Activated naive CD4-positive, alpha-beta T cell treated with anti-CD3 and anti-CD28 coated beads for 36 hours (primary cell): ENCODE results near the gene UGT2A3. TPM values are rescaled to one million over a fixed set of nuclear protein-coding genes. Genes with fewer than 3 reads are reported as not detected.
"Not testable (repeated sequence)": the region's sequence is repeated elsewhere in the genome, so short reads cannot be mapped to it uniquely, and the experiment has no call there.

Experiments used
- CTCF ChIA-PET: fragments of 350-600 bp; sonication (Branson Sonifier 250); formaldehyde crosslinking; loops from one replicate; lab custom pipeline; 2021; ENCODE audit warnings: antibody characterized with exemption; lab: Charles Lee
- DNase-seq: peaks from one replicate; pipeline ENCODE4 v3.0.0-alpha.2; 2020
- H3K27ac Mint-ChIP-seq: one replicate; pipeline ENCODE4 v1.8.0; 2021; ENCODE audit warnings: mild to moderate bottlenecking, mixed read lengths
- H3K27me3 Mint-ChIP-seq: one replicate; pipeline ENCODE4 v1.8.0; 2021; ENCODE audit warnings: low read depth, mixed read lengths
- H3K36me3 Mint-ChIP-seq: one replicate; pipeline ENCODE4 v1.8.0; 2021; ENCODE audit warnings: low read depth, mixed read lengths
- H3K4me1 Mint-ChIP-seq: one replicate; pipeline ENCODE4 v1.8.0; 2021; ENCODE audit warnings: low read depth, mixed read lengths
- H3K4me3 Mint-ChIP-seq: one replicate; pipeline ENCODE4 v1.8.0; 2021; ENCODE audit warnings: mild to moderate bottlenecking, moderate library complexity, mixed read lengths
- H3K9me3 Mint-ChIP-seq: one replicate; pipeline ENCODE4 v1.8.0; 2021; ENCODE audit warnings: mixed read lengths
- intact Hi-C: fragments of 100-400 bp; cut with micrococcal nuclease; formaldehyde crosslinking; loops from one replicate; pipeline ENCODE4 v1.15.1; 2023
- total RNA-seq, 2 experiments: library from RNA; stranded (reverse); gene quantifications; one replicate each; pipeline ENCODE4 v1.2.3, GENCODE V29; 2021

Gene UGT2A3
- total RNA-seq, 2 experiments from 2014 or later: not detected

DNA sequence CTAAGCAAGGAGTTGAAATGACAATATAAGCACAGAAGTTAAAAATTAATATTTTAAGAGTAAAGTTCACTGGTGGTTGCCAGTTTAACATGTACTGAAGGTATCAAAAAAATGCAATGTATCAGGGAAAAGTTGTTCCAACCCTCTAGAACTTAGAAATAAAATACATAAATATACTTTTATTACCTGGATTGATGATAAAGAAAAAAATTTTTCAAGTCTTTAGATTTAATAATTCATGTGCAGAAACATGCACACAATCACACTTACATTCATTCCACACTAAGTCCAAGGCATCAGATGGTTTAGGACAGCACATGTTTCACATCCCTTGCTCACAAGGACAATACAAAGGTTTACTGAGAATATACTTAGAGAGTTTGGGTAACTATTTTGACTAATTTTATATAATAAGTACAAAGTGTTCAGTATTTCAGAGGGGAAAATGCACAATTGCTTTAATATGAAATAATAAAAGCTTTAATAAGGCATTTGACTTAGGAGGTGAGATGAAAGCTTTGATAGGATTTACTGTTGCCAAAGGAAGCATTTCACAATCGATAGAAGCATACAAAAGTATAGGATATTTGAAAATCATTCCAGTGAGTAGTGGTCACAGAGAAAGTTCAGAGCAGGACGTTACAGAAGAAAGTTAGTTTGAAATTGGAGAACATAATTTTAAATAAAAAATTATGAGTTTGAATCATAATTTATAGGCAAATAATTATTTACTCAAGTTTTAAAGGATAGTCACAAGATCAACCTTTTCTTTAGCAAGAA lies 392 bp upstream of the UGT2A3 start:
- no peak for DNase-seq
- H3K4me1 Mint-ChIP-seq: no peaks in the 10 kb centered on the region
- H3K27ac Mint-ChIP-seq: no peak overlapping the region
- H3K4me3 Mint-ChIP-seq: no peak overlapping the region
- no peaks in the 10 kb centered on the region for H3K36me3 Mint-ChIP-seq
- H3K27me3 Mint-ChIP-seq: no peaks in the 10 kb centered on the region
- H3K9me3 Mint-ChIP-seq: no peaks in the 10 kb centered on the region
- intact Hi-C loops: no loop called here
- CTCF ChIA-PET: no interaction called here

DNA sequence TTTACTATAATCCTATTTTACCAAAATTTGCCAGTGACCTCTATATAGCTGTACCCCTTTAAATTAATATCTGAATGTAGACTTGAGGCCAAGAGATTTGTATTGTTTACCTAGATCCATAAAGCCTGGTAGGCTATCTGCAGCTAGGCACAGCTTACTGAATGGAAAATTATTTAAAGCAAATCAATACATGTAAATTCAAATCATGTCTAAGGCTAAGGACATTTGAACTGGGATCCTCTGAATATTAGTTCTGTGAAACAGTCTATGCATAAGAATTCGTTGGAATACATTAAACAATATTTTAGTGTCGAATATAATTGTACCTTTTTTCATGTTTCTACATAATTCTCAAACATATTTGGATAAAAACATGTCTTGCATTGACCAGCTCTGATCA lies 1.6 kb downstream of the UGT2A3 start:
- Mint-ChIP-seq H3K4me3 (no peak overlapping the region), H3K9me3 (no peaks in the 10 kb centered on the region), H3K36me3 (no peaks in the 10 kb centered on the region), H3K27ac (no peak overlapping the region), H3K27me3 (no peaks in the 10 kb centered on the region), H3K4me1 (no peaks in the 10 kb centered on the region)
- intact Hi-C loops: no loop called here
- CTCF ChIA-PET: no interaction called here
- no peak for DNase-seq

DNA sequence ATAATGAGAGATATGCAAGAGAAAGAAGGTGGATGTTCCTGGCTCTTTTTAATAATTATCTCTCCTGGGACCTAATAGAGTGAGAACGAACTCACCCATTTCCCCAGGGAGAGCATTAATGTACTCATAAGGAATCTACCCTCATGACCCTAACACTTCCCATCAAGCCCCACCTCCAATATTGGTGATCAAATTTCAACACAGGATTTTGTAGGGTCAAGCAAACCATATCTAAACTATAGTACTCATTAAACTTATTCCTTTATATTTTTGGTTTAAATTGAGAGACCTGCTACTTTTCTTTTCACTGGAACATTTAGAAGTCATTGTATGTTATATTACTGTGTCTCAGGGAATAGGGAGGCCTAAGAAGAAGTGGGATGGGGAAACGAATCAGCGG lies 2.6 kb downstream of the UGT2A3 start:
- CTCF ChIA-PET: no interaction called here
- intact Hi-C loops: no loop called here
- no peaks in the 10 kb centered on the region for H3K4me1 Mint-ChIP-seq
- no peaks in the 10 kb centered on the region for H3K9me3 Mint-ChIP-seq
- no peak overlapping the region for H3K27ac Mint-ChIP-seq
- H3K27me3 Mint-ChIP-seq: no peaks in the 10 kb centered on the region
- DNase-seq: no peak
- no peak overlapping the region for H3K4me3 Mint-ChIP-seq
- no peaks in the 10 kb centered on the region for H3K36me3 Mint-ChIP-seq

DNA sequence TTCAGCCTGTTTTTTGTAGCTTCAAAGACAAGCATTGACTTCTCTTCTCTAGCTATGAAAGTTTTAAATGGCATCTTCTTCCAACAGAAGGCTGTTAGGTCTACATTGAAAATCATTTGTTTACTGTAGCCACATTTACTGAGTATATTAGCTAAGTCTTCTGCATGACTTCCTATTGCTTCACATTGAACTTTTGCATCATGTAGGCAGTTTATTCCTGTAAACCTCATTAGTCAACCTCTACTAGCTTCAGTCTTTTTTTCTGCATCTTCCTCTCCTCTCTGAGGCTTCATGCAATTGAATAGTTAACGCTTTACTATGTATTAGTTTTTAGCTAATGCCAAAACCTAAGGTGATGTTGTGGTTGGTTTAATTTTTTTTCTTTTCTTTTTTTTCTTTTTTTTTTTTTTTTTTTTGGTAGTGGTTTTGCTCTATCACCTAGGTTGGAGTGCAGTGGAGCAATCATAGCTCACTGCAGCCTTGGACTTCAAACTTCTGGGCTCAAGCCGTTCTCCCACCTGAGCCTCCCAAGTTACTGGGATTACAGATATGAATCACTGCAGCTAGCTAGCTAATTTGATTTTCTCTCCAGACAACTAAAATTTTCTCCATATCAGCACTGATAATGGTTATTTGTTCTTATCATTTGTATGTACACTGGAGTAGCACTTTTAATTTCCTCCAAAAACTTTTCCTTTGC lies 3.4 kb downstream of the UGT2A3 start:
- Mint-ChIP-seq H3K9me3 (no peaks in the 10 kb centered on the region), H3K27ac (no peak overlapping the region), H3K4me1 (no peaks in the 10 kb centered on the region), H3K36me3 (no peaks in the 10 kb centered on the region), H3K4me3 (no peak overlapping the region), H3K27me3 (no peaks in the 10 kb centered on the region)
- intact Hi-C loops: no loop called here
- no peak for DNase-seq
- CTCF ChIA-PET: interaction anchor here (0.6 kb wide), 1 partner anchor 454 kb away, joined by 3 read pairs; no protein-coding TSS in a partner anchor

DNA sequence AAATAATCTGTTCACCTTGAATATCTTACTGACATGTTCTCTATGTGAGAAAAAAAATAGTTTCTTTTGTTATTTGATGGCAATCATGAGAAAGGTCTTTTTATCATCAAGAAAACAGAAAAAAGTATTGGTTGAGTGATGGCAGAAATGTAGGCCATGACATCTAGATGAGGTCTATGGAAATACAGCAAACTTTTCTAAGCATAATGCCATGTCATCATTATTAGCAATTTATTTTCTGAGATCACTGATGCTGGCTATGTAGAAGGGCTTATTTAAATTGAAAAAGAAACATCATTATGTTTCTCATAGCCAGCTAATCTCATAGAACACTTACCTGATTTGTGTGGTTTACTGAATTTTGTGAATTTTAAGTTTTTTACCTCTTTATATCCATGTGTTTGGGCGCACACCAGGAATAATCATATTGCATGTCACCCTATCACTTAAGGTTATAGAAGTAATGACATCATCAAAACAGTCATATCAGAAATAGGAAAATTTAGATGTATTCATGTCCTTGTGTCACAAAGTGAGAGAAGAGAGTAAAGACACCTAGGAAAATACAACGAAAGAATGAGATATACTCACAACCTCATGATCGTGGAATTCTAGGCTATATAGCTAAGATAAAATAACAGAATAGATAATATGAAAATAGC lies 22.4 kb downstream of the UGT2A3 start:
- Mint-ChIP-seq H3K36me3 (no peaks in the 10 kb centered on the region), H3K27ac (no peak overlapping the region), H3K27me3 (no peaks in the 10 kb centered on the region), H3K9me3 (peaks cover 9% of the 10 kb centered on the region), H3K4me3 (no peak overlapping the region), H3K4me1 (no peaks in the 10 kb centered on the region)
- CTCF ChIA-PET: no interaction called here
- intact Hi-C loops: no loop called here
- no peak for DNase-seq

DNA sequence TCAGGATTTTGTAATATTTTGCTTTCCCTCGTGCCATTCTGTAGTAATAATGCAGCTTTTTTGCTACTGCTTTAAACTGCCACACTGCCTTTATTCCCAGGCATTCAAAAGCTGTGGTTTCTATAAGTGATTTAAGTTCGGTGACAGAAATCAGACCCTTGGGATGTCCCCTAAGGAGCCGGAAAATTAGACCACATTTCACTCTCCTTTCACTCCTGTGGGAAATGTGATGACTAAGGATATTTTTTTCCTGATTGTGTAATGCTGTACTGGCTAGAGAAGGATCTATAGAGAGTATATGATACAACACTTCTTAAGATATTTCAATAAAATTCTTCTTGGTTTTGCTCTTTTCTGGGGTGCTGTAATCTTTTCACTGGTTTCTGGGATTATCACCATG lies 24.4 kb downstream of the UGT2A3 start:
- CTCF ChIA-PET: no interaction called here
- no peak for DNase-seq
- H3K36me3 Mint-ChIP-seq: no peaks in the 10 kb centered on the region
- no peaks in the 10 kb centered on the region for H3K27me3 Mint-ChIP-seq
- H3K4me3 Mint-ChIP-seq: no peak overlapping the region
- H3K27ac Mint-ChIP-seq: no peak overlapping the region
- peaks cover 12% of the 10 kb centered on the region for H3K9me3 Mint-ChIP-seq
- no peaks in the 10 kb centered on the region for H3K4me1 Mint-ChIP-seq
- intact Hi-C loops: no loop called here

DNA sequence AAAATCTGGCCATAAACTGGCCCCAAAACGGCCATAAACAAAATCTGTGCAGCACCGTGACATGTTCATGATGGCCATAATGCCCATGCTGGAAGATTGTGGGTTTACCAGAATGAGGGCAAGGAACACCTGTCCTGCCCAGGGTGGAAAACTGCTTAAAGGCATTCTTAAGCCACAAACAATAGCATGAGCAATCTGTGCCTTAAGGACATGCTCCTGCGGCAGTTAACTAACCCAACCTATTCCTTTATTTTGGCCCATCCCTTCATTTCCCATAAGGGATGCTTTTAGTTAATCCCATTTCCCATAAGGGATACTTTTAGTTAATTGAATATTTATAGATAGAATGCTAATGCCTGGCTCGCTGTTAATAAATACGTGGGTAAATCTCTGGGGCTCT lies 29.4 kb downstream of the UGT2A3 start:
- H3K4me3 Mint-ChIP-seq, CTCF ChIA-PET, H3K4me1 Mint-ChIP-seq, H3K27me3 Mint-ChIP-seq, intact Hi-C loops, H3K27ac Mint-ChIP-seq, H3K36me3 Mint-ChIP-seq, DNase-seq: not testable (repeated sequence)
- peaks cover 14% of the 10 kb centered on the region for H3K9me3 Mint-ChIP-seq

DNA sequence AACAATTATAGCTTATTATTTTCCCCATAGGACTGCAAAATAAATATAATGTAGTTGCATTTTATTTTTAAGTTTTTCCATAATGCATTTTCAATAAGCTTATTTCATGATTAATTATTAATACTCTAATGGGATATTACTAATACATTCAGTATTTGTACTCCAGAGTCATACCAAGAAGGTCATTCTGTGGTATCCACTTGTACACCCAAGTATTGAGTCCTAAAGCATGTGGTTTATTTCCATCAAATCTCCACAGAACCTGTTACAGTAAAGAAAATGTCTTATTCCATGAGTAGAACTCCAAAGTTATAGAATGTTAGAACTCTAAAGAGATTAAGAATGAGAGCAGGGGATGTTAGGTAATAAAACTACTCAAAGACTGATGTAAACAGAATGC lies 30.6 kb downstream of the UGT2A3 start:
- peaks cover 6% of the 10 kb centered on the region for H3K9me3 Mint-ChIP-seq
- CTCF ChIA-PET: interaction anchor here (0.6 kb wide), 1 partner anchor 283 kb away, joined by 4 read pairs; no protein-coding TSS in a partner anchor
- peaks cover 1% of the 10 kb centered on the region for H3K36me3 Mint-ChIP-seq
- H3K4me3 Mint-ChIP-seq: no peak overlapping the region
- H3K4me1 Mint-ChIP-seq: no peaks in the 10 kb centered on the region
- no peak overlapping the region for H3K27ac Mint-ChIP-seq
- intact Hi-C loops: no loop called here
- DNase-seq: no peak
- no peaks in the 10 kb centered on the region for H3K27me3 Mint-ChIP-seq

DNA sequence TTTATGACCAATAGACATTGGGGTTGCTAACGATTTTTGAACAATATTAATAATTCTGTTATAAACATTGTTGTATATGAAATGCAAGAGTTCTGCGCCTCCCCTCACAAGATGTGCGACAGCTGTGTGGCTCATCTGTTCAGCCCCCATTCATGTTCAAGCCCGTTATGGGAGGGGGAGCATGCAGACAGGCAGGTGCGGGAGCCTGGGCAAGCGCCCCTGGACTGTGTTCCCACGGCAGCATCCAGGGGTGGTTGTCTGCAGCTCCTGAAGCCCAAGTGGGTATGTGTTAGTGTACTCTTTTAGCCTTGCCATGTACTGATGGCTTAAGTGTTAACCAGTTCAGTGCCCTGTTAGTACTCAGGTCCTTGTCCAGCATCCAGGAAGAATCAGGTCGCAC lies 34.6 kb downstream of the UGT2A3 start:
- DNase-seq: no peak
- H3K27ac Mint-ChIP-seq: no peak overlapping the region
- intact Hi-C loops: no loop called here
- peaks cover 1% of the 10 kb centered on the region for H3K36me3 Mint-ChIP-seq
- CTCF ChIA-PET: no interaction called here
- H3K4me3 Mint-ChIP-seq: no peak overlapping the region
- peaks cover 2% of the 10 kb centered on the region for H3K9me3 Mint-ChIP-seq
- H3K27me3 Mint-ChIP-seq: no peaks in the 10 kb centered on the region
- H3K4me1 Mint-ChIP-seq: no peaks in the 10 kb centered on the region

DNA sequence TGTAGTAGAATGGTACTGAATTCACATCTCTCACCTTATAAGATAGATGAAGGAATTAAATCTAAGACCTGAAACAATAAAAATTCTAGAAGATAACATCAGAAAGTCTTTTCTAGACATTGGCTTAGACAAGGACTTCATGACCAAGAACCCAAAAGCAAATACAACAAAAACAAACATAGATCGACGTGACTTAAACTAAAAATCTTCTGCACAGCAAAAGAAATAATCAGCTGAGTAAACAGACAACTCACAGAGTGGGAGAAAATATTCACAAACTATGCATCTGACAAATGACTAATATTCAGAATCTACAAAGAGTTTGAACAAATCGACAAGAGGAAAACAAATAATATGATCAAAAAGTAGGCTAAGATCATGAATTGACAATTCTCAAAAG lies 38.8 kb downstream of the UGT2A3 start:
- no peaks in the 10 kb centered on the region for H3K27me3 Mint-ChIP-seq
- no peaks in the 10 kb centered on the region for H3K9me3 Mint-ChIP-seq
- intact Hi-C loops: no loop called here
- no peak for DNase-seq
- H3K36me3 Mint-ChIP-seq: no peaks in the 10 kb centered on the region
- no peak overlapping the region for H3K27ac Mint-ChIP-seq
- CTCF ChIA-PET: no interaction called here
- no peaks in the 10 kb centered on the region for H3K4me1 Mint-ChIP-seq
- no peak overlapping the region for H3K4me3 Mint-ChIP-seq

DNA sequence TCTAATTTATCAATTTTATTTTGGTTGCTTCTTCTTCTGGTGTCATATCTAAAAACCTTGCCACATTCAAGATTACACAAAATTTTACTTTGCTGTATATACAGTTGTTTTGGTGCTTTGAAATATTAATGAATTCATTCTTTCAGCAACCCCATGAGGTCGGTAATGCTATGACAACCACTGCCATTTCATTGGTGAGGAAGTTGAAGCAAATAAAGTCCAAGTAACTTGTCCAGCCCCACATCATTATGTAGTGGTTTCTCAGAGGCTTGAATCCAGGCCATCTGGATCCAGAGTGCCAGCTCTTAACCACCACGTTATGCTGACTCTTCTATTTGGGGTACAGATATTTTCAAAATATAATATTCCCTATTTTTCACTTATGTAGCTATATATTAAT lies 42.2 kb downstream of the UGT2A3 start:
- Mint-ChIP-seq H3K9me3 (no peaks in the 10 kb centered on the region), H3K27me3 (no peaks in the 10 kb centered on the region), H3K36me3 (no peaks in the 10 kb centered on the region), H3K27ac (no peak overlapping the region), H3K4me3 (no peak overlapping the region), H3K4me1 (no peaks in the 10 kb centered on the region)
- DNase-seq: no peak
- intact Hi-C loops: no loop called here
- CTCF ChIA-PET: no interaction called here

DNA sequence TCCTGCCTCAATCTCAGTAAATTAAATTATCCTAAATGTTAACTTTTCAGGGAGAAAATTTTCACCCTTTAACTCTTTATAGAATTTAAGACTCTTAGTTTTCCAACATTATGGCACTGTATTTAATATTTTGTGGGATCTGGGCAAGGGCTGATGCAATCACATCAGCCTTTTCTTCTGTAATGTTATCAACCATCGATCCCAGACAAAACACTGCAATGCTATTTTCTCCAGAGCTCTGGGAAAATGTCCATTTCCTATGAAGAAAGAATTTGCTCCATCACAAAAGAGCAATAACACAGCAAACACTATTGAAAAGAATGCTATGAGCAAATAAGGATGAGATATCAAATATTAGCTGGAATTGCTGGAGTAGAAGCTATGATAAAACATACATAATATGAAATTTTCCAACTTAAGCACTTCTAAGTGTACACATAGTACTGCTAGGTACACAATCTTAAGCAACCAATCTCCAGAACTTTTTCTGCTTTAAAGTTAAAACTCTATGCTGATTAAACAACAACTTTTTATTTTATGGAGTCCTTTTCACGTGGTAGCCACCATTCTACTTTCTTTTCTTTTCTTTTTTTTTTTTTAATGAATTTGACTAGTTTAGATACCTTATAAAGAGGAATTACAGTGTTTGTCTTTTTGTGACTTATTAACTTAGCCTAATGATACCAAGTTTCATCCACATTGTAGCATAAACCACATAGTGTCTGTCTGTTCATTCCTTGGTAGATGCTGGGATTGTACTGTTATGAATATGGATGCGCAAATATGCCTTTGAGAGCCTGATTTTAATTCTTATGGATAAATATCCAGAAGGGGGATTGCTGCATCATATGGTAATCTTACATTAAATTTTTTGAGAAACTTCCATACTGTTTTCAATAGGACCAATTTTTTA lies 43.6 kb downstream of the UGT2A3 start:
- Mint-ChIP-seq H3K36me3 (no peaks in the 10 kb centered on the region), H3K9me3 (no peaks in the 10 kb centered on the region), H3K27ac (no peak overlapping the region), H3K4me3 (no peak overlapping the region), H3K4me1 (no peaks in the 10 kb centered on the region), H3K27me3 (no peaks in the 10 kb centered on the region)
- intact Hi-C loops: no loop called here
- no peak for DNase-seq
- CTCF ChIA-PET: no interaction called here
